D721Med (cell line): ENCODE measurements around the gene KLHL36.

Source experiments
- DNase-seq: peaks from one replicate; pipeline ENCODE4 v3.0.0; 2011; ENCODE audit warnings: low spot score; ENCODE audit not compliant: insufficient read length
- FAIRE-seq: peaks from 2 replicates; lab custom pipeline; 2011; peaks lifted over from hg19 to GRCh38; lab: Jason Lieb, UNC
- TF ChIP-seq, protein P1 (sequence below): IDR thresholded peaks from 2 replicates; pipeline ENCODE4 v1.5.1; 2012; ENCODE audit warnings: mild to moderate bottlenecking, control low read depth; ENCODE audit not compliant: insufficient read depth; ENCODE audit errors: missing control alignments

KLHL36 gene

DNA sequence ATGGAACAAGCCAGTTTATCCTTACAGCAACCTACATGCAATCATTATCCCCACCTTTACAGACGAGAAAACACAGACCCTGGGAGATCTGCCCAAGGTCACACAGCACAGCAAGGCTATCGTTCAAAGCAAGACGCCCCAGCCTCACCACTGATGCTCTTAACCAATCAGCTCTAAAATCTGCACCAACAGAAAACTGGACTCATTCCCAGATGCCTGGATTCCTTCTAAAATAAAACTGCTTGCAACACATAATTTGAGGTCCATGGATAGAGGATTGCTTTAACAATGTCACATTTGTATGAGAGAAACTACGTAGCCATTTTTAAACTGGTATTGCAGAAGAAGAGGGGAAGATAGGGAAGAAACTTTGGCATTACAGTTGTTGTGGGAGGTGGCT, 37.3 kb upstream of the KLHL36 start:
- no peak for DNase-seq
- TF ChIP-seq, protein P1, sequence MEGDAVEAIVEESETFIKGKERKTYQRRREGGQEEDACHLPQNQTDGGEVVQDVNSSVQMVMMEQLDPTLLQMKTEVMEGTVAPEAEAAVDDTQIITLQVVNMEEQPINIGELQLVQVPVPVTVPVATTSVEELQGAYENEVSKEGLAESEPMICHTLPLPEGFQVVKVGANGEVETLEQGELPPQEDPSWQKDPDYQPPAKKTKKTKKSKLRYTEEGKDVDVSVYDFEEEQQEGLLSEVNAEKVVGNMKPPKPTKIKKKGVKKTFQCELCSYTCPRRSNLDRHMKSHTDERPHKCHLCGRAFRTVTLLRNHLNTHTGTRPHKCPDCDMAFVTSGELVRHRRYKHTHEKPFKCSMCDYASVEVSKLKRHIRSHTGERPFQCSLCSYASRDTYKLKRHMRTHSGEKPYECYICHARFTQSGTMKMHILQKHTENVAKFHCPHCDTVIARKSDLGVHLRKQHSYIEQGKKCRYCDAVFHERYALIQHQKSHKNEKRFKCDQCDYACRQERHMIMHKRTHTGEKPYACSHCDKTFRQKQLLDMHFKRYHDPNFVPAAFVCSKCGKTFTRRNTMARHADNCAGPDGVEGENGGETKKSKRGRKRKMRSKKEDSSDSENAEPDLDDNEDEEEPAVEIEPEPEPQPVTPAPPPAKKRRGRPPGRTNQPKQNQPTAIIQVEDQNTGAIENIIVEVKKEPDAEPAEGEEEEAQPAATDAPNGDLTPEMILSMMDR, result no peak
- FAIRE-seq, result no peak

DNA sequence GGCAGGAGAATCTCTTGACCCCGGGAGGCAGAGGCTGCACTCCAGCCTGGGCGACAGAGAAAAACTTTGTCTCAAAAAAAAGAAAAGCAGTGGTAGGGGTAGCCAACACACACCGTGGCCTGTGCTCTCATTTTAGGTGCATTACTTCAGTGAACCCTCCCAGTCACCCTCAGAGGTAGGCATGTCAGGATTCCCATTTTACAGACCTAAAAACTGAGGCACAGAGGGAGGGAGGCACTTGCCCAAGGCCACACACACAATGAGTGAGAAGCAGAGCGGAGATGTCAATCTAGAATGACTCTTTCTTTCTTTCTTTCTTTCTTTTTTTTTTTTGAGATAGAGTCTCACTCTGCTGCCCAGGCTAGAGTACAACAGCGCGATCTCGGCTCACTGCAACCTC, 35.6 kb upstream of the KLHL36 start:
- no peak for FAIRE-seq
- TF ChIP-seq, protein P1, result no peak

DNA sequence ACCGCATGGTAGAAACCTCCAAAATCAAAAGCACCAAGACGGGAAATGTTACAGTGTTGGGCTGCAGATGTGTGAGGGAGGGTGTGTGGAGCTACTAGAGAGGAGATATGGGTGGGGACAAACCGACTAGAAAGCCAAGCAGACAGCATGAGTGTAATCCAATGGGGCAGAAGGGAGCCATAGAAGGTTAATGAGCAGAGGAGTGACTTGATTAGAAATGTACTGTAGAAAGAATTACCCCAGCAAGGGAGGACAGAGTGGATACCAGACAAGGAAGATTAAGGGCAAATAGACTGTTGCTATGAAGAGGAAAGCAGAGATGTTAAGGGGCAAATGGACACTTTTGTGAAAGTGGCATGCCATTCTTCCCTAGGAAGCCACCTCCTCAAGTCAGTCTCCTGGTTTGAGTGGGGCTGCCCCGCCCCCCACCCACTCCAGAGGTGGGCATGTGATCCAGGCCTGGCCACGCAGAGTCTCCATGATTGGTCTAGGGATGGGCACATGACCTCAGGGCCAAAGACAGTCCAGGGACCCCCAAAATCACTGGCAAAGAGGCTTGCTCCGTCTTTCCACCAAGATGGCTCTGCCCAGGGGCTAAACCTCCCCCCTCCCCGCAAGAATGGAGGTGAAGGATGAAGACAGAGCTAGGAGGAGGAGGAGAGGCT, 34.8 kb upstream of the KLHL36 start:
- FAIRE-seq (no peak), DNase-seq (no peak)
- TF ChIP-seq, protein P1, result no peak

More for the DNA sequence above, 35.6 kb upstream of the KLHL36 start:
- no peak for DNase-seq

DNA sequence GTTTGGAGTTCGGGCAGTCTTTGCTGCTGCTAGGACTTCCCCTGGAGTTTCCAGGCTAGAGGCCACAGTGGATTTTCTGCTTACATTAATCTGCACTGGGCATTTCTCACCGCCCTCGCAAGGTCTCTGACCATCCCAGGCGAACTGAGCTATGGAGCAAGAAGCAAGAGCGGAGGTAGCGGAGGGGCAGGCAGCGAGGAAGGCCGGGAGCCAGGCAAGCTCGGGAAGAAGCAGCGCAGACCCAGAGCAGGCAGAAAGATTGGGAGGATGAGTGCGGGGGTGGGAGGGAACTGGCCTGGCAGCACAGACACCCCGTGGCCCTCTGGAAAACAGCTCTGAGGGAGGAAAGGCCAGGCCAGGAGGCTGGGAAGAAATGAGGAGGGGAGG, 34.2 kb upstream of the KLHL36 start:
- FAIRE-seq (no peak), DNase-seq (no peak)
- TF ChIP-seq, protein P1, result no peak

DNA sequence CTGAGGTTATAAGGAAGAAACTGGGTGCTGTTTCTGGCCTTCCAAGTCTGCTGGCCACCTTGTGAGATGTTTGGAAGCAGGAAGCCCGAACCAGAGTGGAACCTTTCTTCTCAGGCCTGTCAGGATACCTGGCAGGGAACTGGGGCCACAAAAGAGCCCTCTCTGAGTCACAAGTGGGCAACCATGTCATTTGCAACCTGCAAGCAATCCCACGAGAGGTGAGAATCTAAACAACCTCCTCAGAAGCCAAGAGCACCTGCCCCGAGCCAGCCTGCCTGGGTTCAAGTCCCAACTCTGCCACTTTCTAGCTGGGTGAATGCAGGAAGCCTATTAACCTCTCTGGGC, 33.7 kb upstream of the KLHL36 start:
- DNase-seq (no peak), FAIRE-seq (no peak)
- TF ChIP-seq, protein P1, result no peak

DNA sequence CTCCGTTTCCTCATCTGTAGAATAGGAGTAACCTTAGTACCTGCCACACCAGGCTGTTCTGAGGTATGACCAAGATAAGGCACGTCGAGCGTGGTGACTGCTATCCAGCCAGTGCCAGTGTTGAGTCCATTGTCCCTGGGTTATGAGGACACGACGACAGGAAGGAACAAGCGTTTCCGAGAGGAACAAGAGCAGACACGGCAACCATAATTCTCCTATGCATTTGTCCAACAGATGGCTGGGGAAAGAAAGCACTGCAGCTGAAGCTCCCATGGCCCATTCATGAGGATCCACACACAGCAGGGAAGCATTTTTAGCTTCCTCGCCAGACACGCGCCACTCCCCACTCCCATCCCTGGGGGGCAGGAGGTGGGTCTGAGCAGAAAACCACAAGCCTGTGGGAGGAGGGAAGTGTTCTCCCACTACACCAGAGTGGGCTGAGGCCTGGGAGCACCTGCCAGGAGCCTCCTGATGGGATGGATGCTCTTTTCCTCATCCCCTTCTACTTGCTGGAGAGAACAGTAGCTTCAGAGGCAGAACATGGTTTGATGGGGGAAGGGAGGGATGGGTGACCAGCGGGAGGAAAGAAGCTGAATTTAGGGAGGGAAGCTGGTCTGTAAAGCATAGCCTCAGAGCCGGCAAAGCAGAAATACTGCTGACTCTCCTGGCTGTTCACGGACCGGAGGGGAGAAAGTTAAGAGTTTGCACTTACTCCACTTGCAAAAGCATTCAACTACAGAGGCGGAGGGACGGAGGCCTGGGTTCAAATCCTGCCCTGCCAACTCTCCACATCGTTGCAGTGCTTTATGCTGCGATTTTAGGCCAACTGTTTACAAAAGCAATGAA, 33.1 kb upstream of the KLHL36 start:
- FAIRE-seq, result no peak

More for the DNA sequence above, 33.1 kb upstream of the KLHL36 start:
- TF ChIP-seq, protein P1, result no peak
- no peak for DNase-seq
